Measurements from ENCODE around the gene JAM3.

GRCh38 chr11:134049303-134049702 lies 19.6 kb upstream of the JAM3 start:
- TF ChIP-seq CTCF (IDR thresholded peaks at IDR 0.05) (no peak), POLR2AphosphoS5 (IDR thresholded peaks at IDR 0.05) (no peak), POLR2A (IDR thresholded peaks at IDR 0.05; ENCODE audit: low read depth) (no peak), EP300 (IDR thresholded peaks at IDR 0.05) (no peak)

Measured in esophagus muscularis mucosa (tissue), 4 donors.